Mucosa of descending colon (tissue), 3 donors: ENCODE data around the gene PLOD3. TPM values are rescaled to one million over a fixed set of nuclear protein-coding genes. Genes with fewer than 3 reads are reported as not detected.

Experiments used
- ATAC-seq: fragments of 200-7000 bp; cut with Tn5 transposase; one replicate; pipeline ENCODE4 v1.9.1; 2020; ENCODE audit warnings: mild to moderate bottlenecking, moderate library complexity
- DNase-seq, 3 donors: peaks; one replicate each; pipeline ENCODE4 v3.0.0-alpha.2; 2020
- H3K36me3 ChIP-seq: fragments of 200-600 bp; one replicate; pipeline ENCODE4 v1.8.0; 2021; ENCODE audit warnings: low read depth, mild to moderate bottlenecking
- H3K4me1 ChIP-seq: fragments of 200-600 bp; one replicate; pipeline ENCODE4 v1.8.0; 2021; ENCODE audit warnings: low read depth, mild to moderate bottlenecking
- H3K4me3 ChIP-seq: fragments of 200-600 bp; one replicate; pipeline ENCODE4 v1.8.0; 2021; ENCODE audit warnings: mild to moderate bottlenecking
- H3K9me3 ChIP-seq: fragments of 200-600 bp; one replicate; pipeline ENCODE4 v1.8.0; 2021; ENCODE audit warnings: mild to moderate bottlenecking
- CTCF ChIP-seq: fragments of 200-600 bp; IDR thresholded peaks from one replicate; pipeline ENCODE4 v1.8.0; 2022; ENCODE audit warnings: antibody characterized with exemption, mild to moderate bottlenecking
- intact Hi-C, 2 donors: fragments of 100-400 bp; cut with DNase I in 1 of 2; cut with micrococcal nuclease in 1 of 2; formaldehyde crosslinking; loops; one replicate each; pipeline versions ENCODE4 v1.11.0 to v1.11.1; 2022; cut with DNase I, micrococcal nuclease
- total RNA-seq, 3 donors: library from RNA; stranded (reverse); fragmentation: NEBNext Ultra II Directional in 2 of 3; extraction: Animal tissue kit (Norgen Biotek cat#: 25700) in 2 of 3; gene quantifications; one replicate each; pipeline versions ENCODE4 v1.2.1 to v1.2.4, GENCODE V29; 2021 to 2023
- donor health status: DM: no; HTN: no; CAD: no; lungs with moderate emphysema.
- donor health status: DM: no; HTN: no; CAD: no.
- donor health status: DM: no; HTN: yes; CAD: no.

The PLOD3 gene
- total RNA-seq, 3 donors from 2014 or later = 72.9 to 91.8 (median 87.2) TPM

GRCh38 chr7:101226721-101227120 is 9.3 kb upstream of the PLOD3 start:
- H3K36me3 ChIP-seq = no peaks in the 10 kb centered on the region

GRCh38 chr7:101225650-101226049 is 8.3 kb upstream of the PLOD3 start:
- no peak for TF ChIP-seq CTCF
- DNase-seq = no peak
- intact Hi-C loops = no loop called here
- Histone ChIP-seq H3K4me1 (no peaks in the 10 kb centered on the region), H3K4me3 (no peak overlapping the region), H3K9me3 (no peaks in the 10 kb centered on the region), H3K36me3 (no peaks in the 10 kb centered on the region)
- no peak for ATAC-seq

More at GRCh38 chr7:101226721-101227120, 9.3 kb upstream of the PLOD3 start:
- Histone ChIP-seq H3K4me3 (no peak overlapping the region), H3K4me1 (peaks cover 4% of the 10 kb centered on the region), H3K9me3 (no peaks in the 10 kb centered on the region)
- DNase-seq = no peak
- intact Hi-C loops = no loop called here
- no peak for TF ChIP-seq CTCF
- no peak for ATAC-seq

- H3K9me3 ChIP-seq = no peaks in the 10 kb centered on the region
- H3K36me3 ChIP-seq = no peaks in the 10 kb centered on the region
- H3K4me3 ChIP-seq = no peak overlapping the region
- ATAC-seq (no peak), DNase-seq (no peak)
- TF ChIP-seq CTCF = no peak
- intact Hi-C loops = no loop called here
- H3K4me1 ChIP-seq = peaks cover 18% of the 10 kb centered on the region
Observed at GRCh38 chr7:101223528-101223927, 6.1 kb upstream of the PLOD3 start.

GRCh38 chr7:101222275-101222830 is 5.0 kb upstream of the PLOD3 start:
- Histone ChIP-seq H3K9me3 (no peaks in the 10 kb centered on the region), H3K4me1 (peaks cover 18% of the 10 kb centered on the region), H3K4me3 (no peak overlapping the region), H3K36me3 (peaks cover 4% of the 10 kb centered on the region)
- TF ChIP-seq CTCF = no peak
- no peak for DNase-seq
- intact Hi-C loops = no loop called here
- no peak for ATAC-seq

GRCh38 chr7:101220295-101220694 is 2.9 kb upstream of the PLOD3 start:
- H3K9me3 ChIP-seq = no peaks in the 10 kb centered on the region
- intact Hi-C loops = no loop called here
- peaks cover 4% of the 10 kb centered on the region for H3K36me3 ChIP-seq
- peaks cover 25% of the 10 kb centered on the region for H3K4me1 ChIP-seq
- TF ChIP-seq CTCF = no peak
- ATAC-seq (no peak), DNase-seq (no peak)
- H3K4me3 ChIP-seq = no peak overlapping the region
